ENCODE data around the gene ANTXR2. TPM values are rescaled to one million over a fixed set of nuclear protein-coding genes. Genes with fewer than 3 reads are reported as not detected.
A peak's percentile ranks its signal among the peaks of the same experiment; 100 is the strongest.

ANTXR2 gene
- total and polyA plus RNA-seq, 9 of the 15 experiments (the other 6 are each of a cell fraction or from before 2014, with no cell fraction given), result 10.1 to 83.8 (median 60.3) TPM

DNA sequence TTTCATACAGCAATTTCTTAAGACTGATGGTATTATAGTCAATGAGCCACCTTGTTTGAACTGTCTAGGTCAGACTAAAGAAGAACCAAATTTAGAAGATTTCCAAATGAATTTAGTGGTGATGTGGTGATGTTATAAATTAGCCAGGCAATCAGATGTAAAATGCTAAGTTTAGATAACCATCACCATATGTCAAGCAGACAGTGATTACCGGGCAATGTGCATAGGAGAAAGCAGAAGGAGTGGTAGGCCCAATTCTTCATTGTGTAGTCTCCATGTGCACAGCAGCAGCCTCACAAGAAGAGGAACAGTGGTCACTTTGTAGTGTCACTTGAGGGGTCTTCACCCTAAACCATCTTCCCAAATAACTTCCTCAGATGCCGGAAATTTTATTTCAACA is 198.8 kb downstream of the ANTXR2 start (continued):
- no peak for TF ChIP-seq TFAP4 (CRISPR knock-in tag; IDR thresholded peaks at IDR 0.05; ENCODE audit: borderline replicate concordance)

GRCh38 chr4:79872738-79873137 is 200.3 kb downstream of the ANTXR2 start:
- TF ChIP-seq KHSRP (IDR thresholded peaks at IDR 0.05), result no peak
- no peak for TF ChIP-seq ZNF444 (CRISPR knock-in tag; IDR thresholded peaks at IDR 0.05)
- no peak for TF ChIP-seq ZNF282 (CRISPR knock-in tag; IDR thresholded peaks at IDR 0.05)
- no peak for TF ChIP-seq STAT5B (CRISPR knock-in tag; IDR thresholded peaks at IDR 0.05)
- TF ChIP-seq ZNF316 (IDR thresholded peaks at IDR 0.05), result 0 out of 2 replicates have a peak, but pooled peaks have one; percentile 25
- TF ChIP-seq ZMIZ1 (IDR thresholded peaks at IDR 0.05; ENCODE audit: low read depth in 2 of 2, low read length in 2 of 2), result no peak
- no peak overlapping the region for H3K9ac ChIP-seq (ENCODE audit: insufficient read depth in 1 of 2, low read depth in 2 of 2, low read length in 2 of 2)
- CTCF ChIA-PET (ENCODE audit: low intra/inter-chr PET ratio), result interaction anchor here (0.7 kb wide), 1 partner anchor 8 kb away, joined by 4 read pairs; no protein-coding TSS in a partner anchor
- FAIRE-seq, result no peak
- no peaks in the 10 kb centered on the region for H3K9me1 ChIP-seq (ENCODE audit: control insufficient read depth, insufficient read depth, low read length)
- intact Hi-C loops (cut with micrococcal nuclease) (no loop called here), in situ Hi-C loops (cut with MboI) (no loop called here)
- H3K36me3 ChIP-seq (ENCODE audit: control insufficient read depth, insufficient read depth, low read length), result no peaks in the 10 kb centered on the region
- H3K79me2 ChIP-seq (ENCODE audit: control insufficient read depth, insufficient read depth, low read length), result no peaks in the 10 kb centered on the region
- DNase-seq (ENCODE audit: extremely low read depth in 1 of 4, low spot score in 3 of 4), result no peak
- H3K27ac ChIP-seq (ENCODE audit: extremely low read depth, low read depth, low read length), result no peak overlapping the region
- H3K4me1 ChIP-seq (replicated peaks in 1 of 2; ENCODE audit: control insufficient read depth in 2 of 2, insufficient read depth in 2 of 2, low read length in 2 of 2), result no peaks in the 10 kb centered on the region; a peak in 1 of 5 replicates
- H3K4me3 ChIP-seq, result no peak overlapping the region
- WGBS (ENCODE audit: insufficient coverage, low coverage, missing lambda C conversion rate), result 41% methylated on average over 1 of the region's 1 CpG
- H2AFZ ChIP-seq (ENCODE audit: low read depth, low read length), result no peak overlapping the region
- no peak for ATAC-seq
- H4K20me1 ChIP-seq (replicated peaks; ENCODE audit: control insufficient read depth, insufficient read depth, low read length), result no peaks in the 10 kb centered on the region
- POLR2A ChIA-PET, result no interaction called here
- 0 out of 2 replicates have a peak, but pooled peaks cover under 1% of the 10 kb centered on the region for H3K9me3 ChIP-seq (replicated peaks; ENCODE audit: control insufficient read depth, insufficient read depth, low read depth, low read length)
- H3K4me2 ChIP-seq (ENCODE audit: insufficient read depth, low read length), result no peak overlapping the region
- H3K27me3 ChIP-seq (ENCODE audit: control insufficient read depth in 2 of 2, insufficient read depth in 2 of 2, low read length in 2 of 2), result no peaks in the 10 kb centered on the region
- no TSS peak for BruUV-seq (replicated peaks)

All from K562 (cell line).